ENCODE results near the gene ABCC12. TPM values are rescaled to one million over a fixed set of nuclear protein-coding genes. Genes with fewer than 3 reads are reported as not detected.

Gene ABCC12
- total and polyA plus RNA-seq, 10 of the 15 experiments (the other 5 are each of a cell fraction or from before 2014, with no cell fraction given), result 0.02 to 0.03 (median 0.03) TPM; not detected in 6

GRCh38 chr16:48123104-48123788 is 32.5 kb downstream of the ABCC12 start (continued):
- TF ChIP-seq NKRF (conservative IDR thresholded peaks at IDR 0.05), result no peak
- no peak for TF ChIP-seq TCF7 (IDR thresholded peaks at IDR 0.05; ENCODE audit: borderline replicate concordance)
- peak; percentile 73; the same call in 1 of the 2 replicates for TF ChIP-seq RUNX3 (IDR thresholded peaks at IDR 0.05; ENCODE audit: low read length)
- TF ChIP-seq CEBPZ (IDR thresholded peaks at IDR 0.05; ENCODE audit: low read depth, low read length), result no peak
- TF ChIP-seq NR2C2 (IDR thresholded peaks at IDR 0.05; ENCODE audit: borderline replicate concordance, control insufficient read depth, insufficient read length, low read depth), result no peak
- no peak for TF ChIP-seq SMARCA5 (IDR thresholded peaks at IDR 0.05)
- no peak for TF ChIP-seq POU2F2 (IDR thresholded peaks at IDR 0.05; ENCODE audit: borderline replicate concordance, low read depth, low read length)
- no peak for TF ChIP-seq PKNOX1 (IDR thresholded peaks at IDR 0.05)
- TF ChIP-seq EED (IDR thresholded peaks at IDR 0.05; ENCODE audit: low read depth), result peak; percentile 88
- TF ChIP-seq NFYA (IDR thresholded peaks at IDR 0.05; ENCODE audit: borderline replicate concordance, low read depth, low read length), result no peak
- no peak for TF ChIP-seq CHD2 (IDR thresholded peaks at IDR 0.05; ENCODE audit: borderline replicate concordance, low read depth, low read length)
- TF ChIP-seq MYB (IDR thresholded peaks at IDR 0.05; ENCODE audit: borderline replicate concordance, low read depth, low read length), result no peak
- TF ChIP-seq PAX5 (IDR thresholded peaks at IDR 0.05; ENCODE audit: borderline replicate concordance, low read depth, low read length), result no peak
- TF ChIP-seq YBX1 (IDR thresholded peaks at IDR 0.05), result no peak
- TF ChIP-seq JUNB (IDR thresholded peaks at IDR 0.05), result peak; percentile 74
- TF ChIP-seq, protein P1, sequence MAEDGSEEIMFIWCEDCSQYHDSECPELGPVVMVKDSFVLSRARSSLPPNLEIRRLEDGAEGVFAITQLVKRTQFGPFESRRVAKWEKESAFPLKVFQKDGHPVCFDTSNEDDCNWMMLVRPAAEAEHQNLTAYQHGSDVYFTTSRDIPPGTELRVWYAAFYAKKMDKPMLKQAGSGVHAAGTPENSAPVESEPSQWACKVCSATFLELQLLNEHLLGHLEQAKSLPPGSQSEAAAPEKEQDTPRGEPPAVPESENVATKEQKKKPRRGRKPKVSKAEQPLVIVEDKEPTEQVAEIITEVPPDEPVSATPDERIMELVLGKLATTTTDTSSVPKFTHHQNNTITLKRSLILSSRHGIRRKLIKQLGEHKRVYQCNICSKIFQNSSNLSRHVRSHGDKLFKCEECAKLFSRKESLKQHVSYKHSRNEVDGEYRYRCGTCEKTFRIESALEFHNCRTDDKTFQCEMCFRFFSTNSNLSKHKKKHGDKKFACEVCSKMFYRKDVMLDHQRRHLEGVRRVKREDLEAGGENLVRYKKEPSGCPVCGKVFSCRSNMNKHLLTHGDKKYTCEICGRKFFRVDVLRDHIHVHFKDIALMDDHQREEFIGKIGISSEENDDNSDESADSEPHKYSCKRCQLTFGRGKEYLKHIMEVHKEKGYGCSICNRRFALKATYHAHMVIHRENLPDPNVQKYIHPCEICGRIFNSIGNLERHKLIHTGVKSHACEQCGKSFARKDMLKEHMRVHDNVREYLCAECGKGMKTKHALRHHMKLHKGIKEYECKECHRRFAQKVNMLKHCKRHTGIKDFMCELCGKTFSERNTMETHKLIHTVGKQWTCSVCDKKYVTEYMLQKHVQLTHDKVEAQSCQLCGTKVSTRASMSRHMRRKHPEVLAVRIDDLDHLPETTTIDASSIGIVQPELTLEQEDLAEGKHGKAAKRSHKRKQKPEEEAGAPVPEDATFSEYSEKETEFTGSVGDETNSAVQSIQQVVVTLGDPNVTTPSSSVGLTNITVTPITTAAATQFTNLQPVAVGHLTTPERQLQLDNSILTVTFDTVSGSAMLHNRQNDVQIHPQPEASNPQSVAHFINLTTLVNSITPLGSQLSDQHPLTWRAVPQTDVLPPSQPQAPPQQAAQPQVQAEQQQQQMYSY (CRISPR knock-in tag; IDR thresholded peaks at IDR 0.05), result no peak
- TF ChIP-seq ZBED1 (IDR thresholded peaks at IDR 0.05; ENCODE audit: borderline replicate concordance), result peak; percentile 80; the same call in 1 of the 2 replicates
- no peak for TF ChIP-seq SRF (IDR thresholded peaks at IDR 0.05; ENCODE audit: low read depth in 2 of 2, low read length in 2 of 2)
- TF ChIP-seq FOXK2 (IDR thresholded peaks at IDR 0.05), result no peak
- no peak for TF ChIP-seq NBN (IDR thresholded peaks at IDR 0.05)
- TF ChIP-seq ZNF622 (IDR thresholded peaks at IDR 0.05), result no peak
- no peak for TF ChIP-seq RBBP5 (conservative IDR thresholded peaks at IDR 0.05)
- TF ChIP-seq IKZF2 (IDR thresholded peaks at IDR 0.05), result peak in 1 of 2 experiments; percentile 44; a peak in 1 of 4 replicates

Data from GM12878 (cell line).